VCaP (cell line): ENCODE measurements around the gene KRTAP4-2.
"Not testable (repeated sequence)": the region's sequence is repeated elsewhere in the genome, so short reads cannot be mapped to it uniquely, and the experiment has no call there.

Experiments
- H3K27ac ChIP-seq: fragments of 450-650 bp; 2 replicates; pipeline ENCODE4 v1.5.1; 2017
- TF ChIP-seq, protein P1 (sequence below): fragments of 450-650 bp; conservative IDR thresholded peaks from 2 replicates; pipeline ENCODE4 v1.5.1; 2017; ENCODE audit warnings: mild to moderate bottlenecking, moderate library complexity

The KRTAP4-2 gene

GRCh38 chr17:41177727-41178271 lies at the start of gene KRTAP4-2:
TSS of gene KRTAP4-2 (minus strand) at chr17:41178221. CDS start at chr17:41178164, 57 bp downstream.
- TF ChIP-seq, protein P1, sequence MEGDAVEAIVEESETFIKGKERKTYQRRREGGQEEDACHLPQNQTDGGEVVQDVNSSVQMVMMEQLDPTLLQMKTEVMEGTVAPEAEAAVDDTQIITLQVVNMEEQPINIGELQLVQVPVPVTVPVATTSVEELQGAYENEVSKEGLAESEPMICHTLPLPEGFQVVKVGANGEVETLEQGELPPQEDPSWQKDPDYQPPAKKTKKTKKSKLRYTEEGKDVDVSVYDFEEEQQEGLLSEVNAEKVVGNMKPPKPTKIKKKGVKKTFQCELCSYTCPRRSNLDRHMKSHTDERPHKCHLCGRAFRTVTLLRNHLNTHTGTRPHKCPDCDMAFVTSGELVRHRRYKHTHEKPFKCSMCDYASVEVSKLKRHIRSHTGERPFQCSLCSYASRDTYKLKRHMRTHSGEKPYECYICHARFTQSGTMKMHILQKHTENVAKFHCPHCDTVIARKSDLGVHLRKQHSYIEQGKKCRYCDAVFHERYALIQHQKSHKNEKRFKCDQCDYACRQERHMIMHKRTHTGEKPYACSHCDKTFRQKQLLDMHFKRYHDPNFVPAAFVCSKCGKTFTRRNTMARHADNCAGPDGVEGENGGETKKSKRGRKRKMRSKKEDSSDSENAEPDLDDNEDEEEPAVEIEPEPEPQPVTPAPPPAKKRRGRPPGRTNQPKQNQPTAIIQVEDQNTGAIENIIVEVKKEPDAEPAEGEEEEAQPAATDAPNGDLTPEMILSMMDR = no peak
- H3K27ac ChIP-seq = no peak within 1 kb of the TSS

DNA sequence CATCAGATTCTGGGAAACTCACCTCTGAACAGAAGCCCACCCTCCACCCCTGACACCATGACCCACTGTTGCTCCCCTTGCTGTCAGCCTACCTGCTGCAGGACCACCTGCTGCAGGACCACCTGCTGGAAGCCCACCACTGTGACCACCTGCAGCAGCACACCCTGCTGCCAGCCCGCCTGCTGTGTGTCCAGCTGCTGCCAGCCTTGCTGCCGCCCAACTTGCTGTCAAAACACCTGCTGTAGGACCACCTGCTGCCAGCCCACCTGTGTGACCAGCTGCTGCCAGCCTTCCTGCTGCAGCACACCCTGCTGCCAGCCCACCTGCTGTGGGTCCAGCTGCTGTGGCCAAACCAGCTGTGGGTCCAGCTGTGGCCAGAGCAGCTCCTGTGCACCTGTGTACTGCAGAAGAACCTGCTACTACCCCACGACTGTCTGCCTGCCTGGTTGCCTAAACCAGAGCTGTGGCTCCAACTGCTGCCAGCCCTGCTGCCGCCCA lies 48.6 kb upstream of the KRTAP4-2 start, which contains the start of gene KRTAP9-2:
Gene KRTAP9-2, plus strand, starts transcription at position 51 of the 498 bp plus-strand sequence. Its CDS starts 7 bp downstream, at position 58.
- H3K27ac ChIP-seq = not testable (repeated sequence)

DNA sequence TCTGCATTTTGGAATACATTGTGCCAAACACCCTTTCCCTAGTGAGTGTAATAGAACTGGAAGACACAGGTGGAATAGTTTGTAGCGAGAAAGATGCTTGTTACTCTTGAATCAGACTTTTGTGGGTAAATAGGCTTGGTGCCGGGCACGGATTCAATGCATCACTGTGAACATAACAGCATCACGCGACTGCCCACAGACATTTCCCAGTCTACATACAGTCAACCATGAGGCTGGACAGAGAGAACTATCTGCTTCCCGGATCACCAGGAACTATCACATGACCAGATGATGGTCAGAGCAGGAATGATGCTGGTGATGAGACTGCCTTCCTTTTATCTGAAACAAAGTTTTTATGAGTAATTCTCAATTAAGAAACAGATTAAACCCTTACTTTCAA lies 48.0 kb upstream of the KRTAP4-2 start:
- TF ChIP-seq, protein P1 = no peak
- H3K27ac ChIP-seq = no peak overlapping the region

DNA sequence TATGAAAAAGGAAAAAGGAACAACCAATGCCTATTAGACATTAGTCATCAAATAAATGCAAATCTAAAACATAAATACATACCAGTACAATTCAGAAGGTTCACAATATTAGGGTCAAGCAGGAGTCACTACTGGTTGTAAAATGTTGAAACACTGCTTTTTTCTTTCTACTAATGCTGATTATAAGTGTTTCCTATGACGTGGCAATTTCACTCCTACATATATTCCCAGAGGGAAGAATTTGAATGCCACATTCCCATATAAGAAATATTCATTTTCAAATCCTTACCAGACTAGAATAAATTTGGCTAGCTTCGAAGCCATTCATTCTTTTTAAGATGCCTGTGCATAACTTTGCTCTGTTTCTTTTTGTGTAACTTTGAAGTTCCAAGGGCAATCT lies 45.8 kb upstream of the KRTAP4-2 start:
- TF ChIP-seq, protein P1 = no peak
- no peak overlapping the region for H3K27ac ChIP-seq

DNA sequence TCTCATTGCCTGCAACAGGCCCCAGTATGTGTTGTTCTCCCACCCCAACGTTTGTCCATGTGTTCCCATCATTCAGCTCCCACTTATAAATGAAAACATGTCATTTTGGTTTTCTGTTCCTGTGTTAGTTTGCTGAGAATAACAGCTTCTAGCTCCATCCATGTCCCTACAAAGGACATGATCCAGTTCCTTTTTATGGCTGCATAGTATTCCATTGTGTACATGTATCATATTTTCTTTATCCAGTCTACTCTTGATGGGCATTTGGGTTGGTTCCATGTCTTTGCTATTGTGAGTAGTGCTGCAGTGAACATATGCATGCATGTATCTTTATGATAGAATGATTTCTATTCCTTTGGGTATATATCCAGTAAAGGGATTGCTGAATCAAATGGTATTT lies 37.7 kb upstream of the KRTAP4-2 start:
- no peak overlapping the region for H3K27ac ChIP-seq
- TF ChIP-seq, protein P1 = no peak

GRCh38 chr17:41212524-41213169 lies 34.6 kb upstream of the KRTAP4-2 start:
- H3K27ac ChIP-seq = no peak overlapping the region
- TF ChIP-seq, protein P1 = no peak

- H3K27ac ChIP-seq = no peak overlapping the region
- TF ChIP-seq, protein P1 = no peak
These were observed 33.9 kb upstream of the KRTAP4-2 start for GRCh38 chr17:41211845-41212466.
